HG03196 (cell line): Measurements from ENCODE around the gene EPM2A.

Experiments used
- ATAC-seq: cut with Tn5 transposase; IDR thresholded peaks from one replicate; pipeline ENCODE4 v1.9.1; 2021; ENCODE audit not compliant: unreplicated experiment

Gene EPM2A

GRCh38 chr6:145681965-145682364, 53.4 kb downstream of the EPM2A start:
- ATAC-seq: no peak

GRCh38 chr6:145673504-145673903, 61.8 kb downstream of the EPM2A start:
- ATAC-seq: no peak

GRCh38 chr6:145670311-145670710, 65.0 kb downstream of the EPM2A start:
- ATAC-seq: no peak

GRCh38 chr6:145669627-145670034, 65.7 kb downstream of the EPM2A start:
- ATAC-seq: no peak

GRCh38 chr6:145668844-145669243, 66.5 kb downstream of the EPM2A start:
- no peak for ATAC-seq

GRCh38 chr6:145660676-145661075, 74.6 kb downstream of the EPM2A start:
- ATAC-seq: no peak

- no peak for ATAC-seq
Measured at GRCh38 chr6:145656128-145656527, 79.2 kb downstream of the EPM2A start.

GRCh38 chr6:145652572-145652971, 82.7 kb downstream of the EPM2A start:
- ATAC-seq: no peak

- ATAC-seq: no peak
Measured at GRCh38 chr6:145651988-145652387, 83.3 kb downstream of the EPM2A start.

GRCh38 chr6:145648149-145648548, 87.2 kb downstream of the EPM2A start:
- no peak for ATAC-seq

GRCh38 chr6:145647602-145648001, 87.7 kb downstream of the EPM2A start:
- no peak for ATAC-seq

GRCh38 chr6:145643760-145644159, 91.6 kb downstream of the EPM2A start:
- ATAC-seq: no peak

- ATAC-seq: peak; percentile 78
Measured at GRCh38 chr6:145633981-145634627, 101.2 kb downstream of the EPM2A start.

- no peak for ATAC-seq
Measured at GRCh38 chr6:145632971-145633370, 102.3 kb downstream of the EPM2A start.

GRCh38 chr6:145631374-145631773, 103.9 kb downstream of the EPM2A start:
- no peak for ATAC-seq

GRCh38 chr6:145630598-145630997, 104.7 kb downstream of the EPM2A start:
- no peak for ATAC-seq

GRCh38 chr6:145629478-145629877, 105.8 kb downstream of the EPM2A start:
- no peak for ATAC-seq

GRCh38 chr6:145627451-145627850, 107.9 kb downstream of the EPM2A start:
- no peak for ATAC-seq

- ATAC-seq: no peak
Measured at GRCh38 chr6:145626857-145627256, 108.5 kb downstream of the EPM2A start.

GRCh38 chr6:145623231-145623630, 112.1 kb downstream of the EPM2A start:
- ATAC-seq: no peak

GRCh38 chr6:145621776-145622175, 113.5 kb downstream of the EPM2A start:
- peak; percentile 58 for ATAC-seq

- ATAC-seq: no peak
Measured at GRCh38 chr6:145620088-145620487, 115.2 kb downstream of the EPM2A start.

GRCh38 chr6:145609521-145609920, 125.8 kb downstream of the EPM2A start:
- ATAC-seq: no peak
